Measurements from ENCODE around the gene CEMIP. TPM values are rescaled to one million over a fixed set of nuclear protein-coding genes. Genes with fewer than 3 reads are reported as not detected.

Gene CEMIP
- total and polyA plus RNA-seq, 2 of the 8 experiments (the other 6 are each of a cell fraction or from before 2014, with no cell fraction given) = 0.11 to 0.60 TPM

GRCh38 chr15:80906159-80906766 is 127.1 kb downstream of the CEMIP start (continued):
- TF ChIP-seq CTCF (IDR thresholded peaks at IDR 0.05; ENCODE audit: control extremely low read depth in 1 of 3, insufficient read depth in 1 of 3, low read depth in 1 of 3, low read length in 3 of 3) (no peak), ATF2 (IDR thresholded peaks at IDR 0.05; ENCODE audit: low read length) (no peak), JUND (IDR thresholded peaks at IDR 0.05; ENCODE audit: low read length) (no peak), SIX5 (IDR thresholded peaks at IDR 0.05; ENCODE audit: low read depth, low read length) (no peak), KDM5A (IDR thresholded peaks at IDR 0.05; ENCODE audit: low read length) (no peak)
- TF ChIP-seq, protein P1, sequence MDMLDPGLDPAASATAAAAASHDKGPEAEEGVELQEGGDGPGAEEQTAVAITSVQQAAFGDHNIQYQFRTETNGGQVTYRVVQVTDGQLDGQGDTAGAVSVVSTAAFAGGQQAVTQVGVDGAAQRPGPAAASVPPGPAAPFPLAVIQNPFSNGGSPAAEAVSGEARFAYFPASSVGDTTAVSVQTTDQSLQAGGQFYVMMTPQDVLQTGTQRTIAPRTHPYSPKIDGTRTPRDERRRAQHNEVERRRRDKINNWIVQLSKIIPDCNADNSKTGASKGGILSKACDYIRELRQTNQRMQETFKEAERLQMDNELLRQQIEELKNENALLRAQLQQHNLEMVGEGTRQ (IDR thresholded peaks at IDR 0.05; ENCODE audit: low read length) = no peak
